ENCODE data around the gene GPR155. TPM values are rescaled to one million over a fixed set of nuclear protein-coding genes. Genes with fewer than 3 reads are reported as not detected.

GPR155 gene
- total RNA-seq (17.6 and 20.6 TPM in 2 replicates), polyA plus RNA-seq (4.2 and 4.9 TPM in 2 replicates), polyA minus RNA-seq (1.5 and 7.1 TPM in 2 replicates)
- total RNA-seq (2013), result 2.5 TPM

GRCh38 chr2:174486563-174487107, at the start of gene GPR155:
GPR155 (minus strand) TSS chr2:174487029; CDS start chr2:174481956, 5,073 bp downstream.
- Mint-ChIP-seq H3K9me3 (ENCODE audit: insufficient read depth) (no peaks in the 10 kb centered on the region), H3K27me3 (no peaks in the 10 kb centered on the region), H3K27ac (peak within 1 kb of the TSS; percentile 88), H3K4me3 (peak within 1 kb of the TSS; percentile 98), H3K4me1 (peaks cover 39% of the 10 kb centered on the region)
- peak; percentile 19 for ATAC-seq (ENCODE audit: low read depth)
- CTCF ChIA-PET, result interaction anchor here (0.6 to 6.0 kb wide), 7 partner anchors 8 to 201 kb away, joined by 3 to 53 read pairs (median 3); no protein-coding TSS in a partner anchor
- 0% methylated on average over 39 of the region's 42 CpGs for WGBS (ENCODE audit: insufficient coverage)
- Histone ChIP-seq H3K27me3 (replicated peaks in 1 of 4; ENCODE audit: control extremely low read depth in 1 of 4, control insufficient read depth in 3 of 4, insufficient read depth in 4 of 4, low read length in 3 of 4) (no peaks in the 10 kb centered on the region), H3K36me3 (replicated peaks in 1 of 2; ENCODE audit: control extremely low read depth in 1 of 2, control insufficient read depth in 1 of 2, extremely low read depth in 1 of 2, insufficient read depth in 2 of 2, low read length in 1 of 2) (no peaks in the 10 kb centered on the region), H3K79me2 (ENCODE audit: control insufficient read depth, insufficient read depth, low read length) (peaks cover 3% of the 10 kb centered on the region), H3K9me3 (ENCODE audit: control extremely low read depth in 1 of 3, control insufficient read depth in 2 of 3, insufficient read depth in 1 of 3, low read length in 2 of 3) (no peaks in the 10 kb centered on the region), H3K9ac (ENCODE audit: low read length) (peak within 1 kb of the TSS; percentile 91), H3K27ac (ENCODE audit: low read length in 2 of 2) (peak within 1 kb of the TSS; percentile 74 to 75), H2AFZ (ENCODE audit: insufficient read depth, low read depth, low read length, poor library complexity, severe bottlenecking) (peak within 1 kb of the TSS; percentile 98), H3K4me1 (ENCODE audit: control insufficient read depth in 2 of 2, insufficient read depth in 2 of 2, low read length in 2 of 2) (peaks cover 14 to 26% of the 10 kb centered on the region in 2 donors), H3K4me2 (replicated peaks; ENCODE audit: low read depth, low read length, poor library complexity, severe bottlenecking) (peak within 1 kb of the TSS; percentile 87), H4K20me1 (ENCODE audit: control insufficient read depth, insufficient read depth, low read length, poor library complexity, severe bottlenecking) (no peaks in the 10 kb centered on the region), H3K4me3 (ENCODE audit: control extremely low read depth in 1 of 5, extremely low read depth in 1 of 5, insufficient read depth in 1 of 5, low read depth in 2 of 5, low read length in 4 of 5) (peak within 1 kb of the TSS; percentile 81 to 90 (median 87))
- intact Hi-C loops (cut with micrococcal nuclease), result loop anchor here (1.0 to 10.0 kb wide), 4 partner anchors 24 to 1932 kb away; partner anchors contain the start of genes PDK1 and SCRN3
- DNase-seq, result no peak
- TF ChIP-seq, protein P1, sequence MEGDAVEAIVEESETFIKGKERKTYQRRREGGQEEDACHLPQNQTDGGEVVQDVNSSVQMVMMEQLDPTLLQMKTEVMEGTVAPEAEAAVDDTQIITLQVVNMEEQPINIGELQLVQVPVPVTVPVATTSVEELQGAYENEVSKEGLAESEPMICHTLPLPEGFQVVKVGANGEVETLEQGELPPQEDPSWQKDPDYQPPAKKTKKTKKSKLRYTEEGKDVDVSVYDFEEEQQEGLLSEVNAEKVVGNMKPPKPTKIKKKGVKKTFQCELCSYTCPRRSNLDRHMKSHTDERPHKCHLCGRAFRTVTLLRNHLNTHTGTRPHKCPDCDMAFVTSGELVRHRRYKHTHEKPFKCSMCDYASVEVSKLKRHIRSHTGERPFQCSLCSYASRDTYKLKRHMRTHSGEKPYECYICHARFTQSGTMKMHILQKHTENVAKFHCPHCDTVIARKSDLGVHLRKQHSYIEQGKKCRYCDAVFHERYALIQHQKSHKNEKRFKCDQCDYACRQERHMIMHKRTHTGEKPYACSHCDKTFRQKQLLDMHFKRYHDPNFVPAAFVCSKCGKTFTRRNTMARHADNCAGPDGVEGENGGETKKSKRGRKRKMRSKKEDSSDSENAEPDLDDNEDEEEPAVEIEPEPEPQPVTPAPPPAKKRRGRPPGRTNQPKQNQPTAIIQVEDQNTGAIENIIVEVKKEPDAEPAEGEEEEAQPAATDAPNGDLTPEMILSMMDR (IDR thresholded peaks at IDR 0.05), result no peak
- no peak for TF ChIP-seq EZH2 (IDR thresholded peaks at IDR 0.05; ENCODE audit: borderline replicate concordance, insufficient read depth, low read depth, low read length, poor library complexity, severe bottlenecking)
- POLR2A ChIA-PET, result interaction anchor here (0.5 to 1.4 kb wide), 3 partner anchors 63 to 109 kb away, joined by 3 to 6 read pairs (median 3); partner anchors contain the start of gene SCRN3

Data from B cell (primary cell).